HAP-1 (cell line): ENCODE data around the gene ZNF750.

Experiments used
- DNase-seq, 2 experiments: peaks; one replicate each; pipeline ENCODE4 v3.0.0-alpha.2; 2016 to 2020; ENCODE audit warnings: low spot score in 2 of 2
- H3K27me3 ChIP-seq: fragments of 250-450 bp; sonication (Bioruptor Pico); 2 replicates; pipeline ENCODE4 v1.5.1; 2020; ENCODE audit warnings: low read depth, mild to moderate bottlenecking, moderate library complexity
- H3K36me3 ChIP-seq: fragments of 250-450 bp; sonication (Bioruptor Pico); replicated peaks from 2 replicates; pipeline ENCODE4 v1.5.1; 2020; ENCODE audit warnings: mild to moderate bottlenecking
- H3K4me1 ChIP-seq: fragments of 250-450 bp; sonication (Bioruptor Pico); 2 replicates; pipeline ENCODE4 v1.5.1; 2020; ENCODE audit warnings: mild to moderate bottlenecking
- H3K4me3 ChIP-seq: fragments of 250-450 bp; sonication (Bioruptor Pico); 2 replicates; pipeline ENCODE4 v1.5.1; 2020; ENCODE audit warnings: mild to moderate bottlenecking, moderate library complexity
- H3K9me3 ChIP-seq: fragments of 250-450 bp; sonication (Bioruptor Pico); 2 replicates; pipeline ENCODE4 v1.5.1; 2020; ENCODE audit warnings: mild to moderate bottlenecking, moderate library complexity
- in situ Hi-C: fragments of 300-500 bp; cut with MboI; formaldehyde crosslinking; loops from 3 replicates; pipeline ENCODE4 v1.14.3; 2020; ENCODE audit warnings: low sequenced_read_pairs, inconsistent platforms, mixed read lengths

Gene ZNF750

GRCh38 chr17:82826956-82827355 is 12.9 kb downstream of the ZNF750 start:
- DNase-seq: no peak
- Histone ChIP-seq H3K4me1 (no peaks in the 10 kb centered on the region), H3K27me3 (no peaks in the 10 kb centered on the region), H3K9me3 (no peaks in the 10 kb centered on the region), H3K36me3 (peaks cover 74% of the 10 kb centered on the region), H3K4me3 (no peak overlapping the region)
- in situ Hi-C loops: no loop called here

DNA sequence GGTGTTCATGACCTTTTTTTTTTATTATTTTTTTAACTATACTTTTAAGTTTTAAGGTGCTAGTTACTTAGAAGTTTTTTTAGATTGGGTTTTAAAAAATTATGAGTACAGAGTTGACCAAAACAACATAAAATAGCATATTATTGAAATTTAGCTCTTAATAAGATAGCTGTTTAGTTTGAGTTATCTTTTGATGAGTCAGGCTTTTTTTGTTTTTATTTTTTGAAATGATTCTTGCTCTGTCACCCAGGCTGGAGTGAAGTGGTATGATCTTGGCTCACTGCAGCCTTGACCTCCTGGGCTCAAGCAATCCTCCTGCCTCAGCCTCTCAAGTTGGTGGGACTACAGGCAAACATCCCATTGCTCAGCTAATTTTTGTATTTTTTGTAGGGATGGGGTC is 13.6 kb downstream of the ZNF750 start:
- no peaks in the 10 kb centered on the region for H3K4me1 ChIP-seq
- in situ Hi-C loops: no loop called here
- no peak overlapping the region for H3K4me3 ChIP-seq
- H3K27me3 ChIP-seq: no peaks in the 10 kb centered on the region
- H3K36me3 ChIP-seq: peaks cover 72% of the 10 kb centered on the region
- no peaks in the 10 kb centered on the region for H3K9me3 ChIP-seq
- no peak for DNase-seq

DNA sequence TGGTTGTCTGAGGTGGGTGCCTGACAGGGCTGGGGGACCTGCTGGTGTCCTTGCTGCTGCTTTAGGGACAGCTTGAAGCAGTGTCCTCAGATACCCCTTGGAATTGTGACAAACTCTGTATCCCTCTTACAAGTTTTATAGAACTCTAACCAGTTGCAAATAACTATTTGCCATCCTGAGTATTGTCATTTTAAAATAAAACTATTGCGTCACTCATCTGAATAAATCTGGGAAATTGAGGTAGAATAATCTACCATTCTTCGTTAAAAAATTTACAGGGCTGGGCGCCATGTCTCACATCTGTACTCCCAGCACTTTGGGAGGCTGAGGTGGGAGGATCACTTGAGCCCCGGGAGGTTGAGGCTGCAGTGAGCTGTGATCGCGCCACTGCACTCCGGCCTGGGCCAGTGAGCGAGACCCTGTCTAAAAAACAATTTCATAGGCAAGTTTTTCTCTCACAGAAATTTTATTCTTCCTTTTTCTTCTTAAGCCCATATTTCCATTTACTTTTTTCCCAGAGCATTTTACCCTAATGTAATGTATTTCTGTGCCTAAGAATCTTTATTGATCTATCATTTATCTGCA is 14.2 kb downstream of the ZNF750 start:
- no peak for DNase-seq
- Histone ChIP-seq H3K27me3 (no peaks in the 10 kb centered on the region), H3K36me3 (peaks cover 71% of the 10 kb centered on the region), H3K4me3 (no peak overlapping the region), H3K9me3 (no peaks in the 10 kb centered on the region), H3K4me1 (no peaks in the 10 kb centered on the region)
- in situ Hi-C loops: no loop called here

DNA sequence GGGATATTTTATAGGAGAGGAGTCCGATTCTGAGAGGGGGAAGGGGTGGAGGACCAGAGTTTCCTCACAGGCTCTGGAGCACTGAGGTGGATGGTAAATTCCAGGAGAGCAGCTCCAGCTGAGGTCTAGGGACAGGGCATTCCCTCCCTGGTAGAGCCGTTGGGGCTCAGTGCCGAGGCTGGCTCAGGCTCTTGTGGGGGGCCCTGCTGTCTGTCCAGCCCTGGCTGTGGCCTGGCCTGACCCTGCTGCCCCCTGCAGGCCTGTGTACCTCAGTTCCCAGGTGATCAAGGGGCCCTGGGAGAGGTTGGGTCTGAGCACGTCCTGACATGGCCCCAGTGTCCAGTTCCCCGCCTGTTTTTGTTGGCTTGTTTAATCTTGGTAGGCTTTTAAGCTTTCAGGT is 16.8 kb downstream of the ZNF750 start:
- peak in 1 of 2 experiments; percentile 51 for DNase-seq
- in situ Hi-C loops: no loop called here
- no peak overlapping the region for H3K4me3 ChIP-seq
- peaks cover 82% of the 10 kb centered on the region for H3K36me3 ChIP-seq
- H3K4me1 ChIP-seq: 0 out of 2 replicates have a peak, but pooled peaks cover 2% of the 10 kb centered on the region
- no peaks in the 10 kb centered on the region for H3K27me3 ChIP-seq
- peaks cover 18% of the 10 kb centered on the region for H3K9me3 ChIP-seq

DNA sequence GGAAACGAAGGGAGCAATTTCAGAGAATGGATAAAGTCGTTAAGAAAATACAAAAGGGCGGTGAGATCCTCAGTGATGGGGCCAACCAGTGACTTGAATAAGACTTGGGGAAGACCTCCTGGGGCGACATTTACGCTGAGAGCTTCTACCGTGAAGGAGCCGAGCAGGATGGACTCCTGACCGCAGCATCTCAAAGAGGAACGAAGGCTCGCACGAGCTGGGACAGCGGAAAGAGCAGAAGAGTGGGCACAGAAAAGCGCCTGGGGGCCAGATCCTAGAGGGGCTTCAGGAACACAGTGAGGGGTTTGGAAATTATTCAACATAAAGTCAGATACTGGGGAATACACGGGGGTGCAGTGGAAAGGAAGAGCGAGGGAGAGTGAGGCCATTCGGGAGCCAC is 17.5 kb downstream of the ZNF750 start:
- Histone ChIP-seq H3K36me3 (peaks cover 83% of the 10 kb centered on the region), H3K4me3 (no peak overlapping the region), H3K27me3 (no peaks in the 10 kb centered on the region), H3K4me1 (0 out of 2 replicates have a peak, but pooled peaks cover 2% of the 10 kb centered on the region), H3K9me3 (peaks cover 21% of the 10 kb centered on the region)
- in situ Hi-C loops: no loop called here
- DNase-seq: no peak

- DNase-seq: no peak
- no peaks in the 10 kb centered on the region for H3K27me3 ChIP-seq
- H3K9me3 ChIP-seq: peaks cover 21% of the 10 kb centered on the region
- H3K36me3 ChIP-seq: peaks cover 83% of the 10 kb centered on the region
- in situ Hi-C loops: no loop called here
- 0 out of 2 replicates have a peak, but pooled peaks cover 2% of the 10 kb centered on the region for H3K4me1 ChIP-seq
- no peak overlapping the region for H3K4me3 ChIP-seq
Observed at GRCh38 chr17:82821554-82821953, 18.3 kb downstream of the ZNF750 start.

- no peak overlapping the region for H3K4me3 ChIP-seq
- peaks cover 83% of the 10 kb centered on the region for H3K36me3 ChIP-seq
- peaks cover 21% of the 10 kb centered on the region for H3K9me3 ChIP-seq
- H3K4me1 ChIP-seq: 0 out of 2 replicates have a peak, but pooled peaks cover 2% of the 10 kb centered on the region
- in situ Hi-C loops: no loop called here
- DNase-seq: no peak
- no peaks in the 10 kb centered on the region for H3K27me3 ChIP-seq
Observed at GRCh38 chr17:82820278-82821251, 19.3 kb downstream of the ZNF750 start.

DNA sequence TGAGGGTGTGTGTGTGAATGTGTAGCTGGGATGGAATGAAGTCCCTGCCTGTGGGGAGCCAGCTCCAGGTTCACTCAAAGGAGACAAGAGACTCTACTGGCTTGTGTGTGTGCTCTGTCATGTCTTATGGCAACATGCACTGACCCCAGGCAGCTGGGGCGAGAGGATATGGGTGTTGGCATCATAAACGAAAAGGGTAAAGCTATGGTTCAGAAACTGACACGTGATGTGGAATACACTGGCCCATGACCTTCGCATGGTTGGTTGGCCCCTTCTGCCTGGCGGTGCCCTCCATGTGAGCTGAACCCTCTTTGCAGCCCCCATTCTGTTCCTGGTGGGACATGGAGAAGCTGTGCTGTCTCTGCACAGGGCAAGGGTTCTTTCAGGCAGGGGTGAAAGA is 21.9 kb downstream of the ZNF750 start:
- DNase-seq: no peak
- no peaks in the 10 kb centered on the region for H3K27me3 ChIP-seq
- in situ Hi-C loops: no loop called here
- no peak overlapping the region for H3K4me3 ChIP-seq
- peaks cover 21% of the 10 kb centered on the region for H3K9me3 ChIP-seq
- H3K4me1 ChIP-seq: 0 out of 2 replicates have a peak, but pooled peaks cover 2% of the 10 kb centered on the region
- peaks cover 92% of the 10 kb centered on the region for H3K36me3 ChIP-seq

GRCh38 chr17:82816358-82816757 is 23.5 kb downstream of the ZNF750 start:
- Histone ChIP-seq H3K4me1 (0 out of 2 replicates have a peak, but pooled peaks cover 2% of the 10 kb centered on the region), H3K36me3 (peaks cover 97% of the 10 kb centered on the region), H3K4me3 (no peak overlapping the region), H3K27me3 (no peaks in the 10 kb centered on the region), H3K9me3 (peaks cover 21% of the 10 kb centered on the region)
- DNase-seq: no peak
- in situ Hi-C loops: no loop called here

DNA sequence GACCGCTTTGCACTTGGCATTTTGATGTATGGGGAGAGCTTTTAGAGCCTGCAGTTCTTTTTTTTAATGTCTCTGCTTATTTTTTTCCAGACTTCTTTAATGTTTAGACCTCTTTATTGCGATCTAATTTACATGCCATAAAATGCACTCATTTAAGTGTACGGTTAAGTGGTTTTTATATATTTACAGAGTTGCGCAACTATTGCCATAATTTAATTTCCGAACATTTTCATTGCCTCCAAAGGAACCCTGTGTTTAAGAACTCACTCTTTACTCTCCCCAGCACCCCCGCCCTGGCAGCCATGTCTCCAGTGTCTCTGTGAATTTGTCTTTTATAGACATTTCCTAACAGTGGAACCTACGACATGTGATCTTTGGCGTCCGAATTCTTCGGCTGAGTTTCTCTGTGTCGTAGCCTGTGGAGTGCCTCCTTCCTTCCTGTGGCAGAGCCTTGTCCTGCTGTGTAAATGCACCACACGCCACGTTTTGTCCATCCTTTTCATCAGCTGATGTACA is 24.0 kb downstream of the ZNF750 start:
- peaks cover 21% of the 10 kb centered on the region for H3K9me3 ChIP-seq
- DNase-seq: no peak
- peaks cover 97% of the 10 kb centered on the region for H3K36me3 ChIP-seq
- in situ Hi-C loops: no loop called here
- no peak overlapping the region for H3K4me3 ChIP-seq
- no peaks in the 10 kb centered on the region for H3K27me3 ChIP-seq
- H3K4me1 ChIP-seq: 0 out of 2 replicates have a peak, but pooled peaks cover 2% of the 10 kb centered on the region

DNA sequence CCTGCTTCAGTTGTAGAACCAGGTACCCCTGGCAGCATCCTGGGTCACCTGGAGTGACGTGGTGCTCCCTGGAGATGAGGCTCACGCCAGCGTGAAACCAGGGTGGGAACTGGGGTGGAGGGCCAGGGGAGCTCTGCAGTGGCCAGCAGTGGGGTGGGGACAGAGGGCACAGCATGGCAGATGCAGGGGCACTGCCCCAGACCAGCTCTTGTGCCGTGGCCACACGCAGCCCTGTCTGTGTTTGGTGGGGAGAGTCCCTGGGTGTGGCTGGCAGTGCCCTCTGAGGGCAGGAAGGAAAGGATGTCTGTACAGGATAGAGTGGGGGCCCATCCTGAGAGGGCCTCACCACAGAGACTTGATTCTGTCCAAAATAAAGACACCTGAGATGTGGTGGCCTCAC is 24.5 kb downstream of the ZNF750 start:
- H3K9me3 ChIP-seq: peaks cover 21% of the 10 kb centered on the region
- H3K4me3 ChIP-seq: no peak overlapping the region
- peaks cover 100% of the 10 kb centered on the region for H3K36me3 ChIP-seq
- in situ Hi-C loops: no loop called here
- H3K27me3 ChIP-seq: no peaks in the 10 kb centered on the region
- H3K4me1 ChIP-seq: 0 out of 2 replicates have a peak, but pooled peaks cover 2% of the 10 kb centered on the region
- no peak for DNase-seq

DNA sequence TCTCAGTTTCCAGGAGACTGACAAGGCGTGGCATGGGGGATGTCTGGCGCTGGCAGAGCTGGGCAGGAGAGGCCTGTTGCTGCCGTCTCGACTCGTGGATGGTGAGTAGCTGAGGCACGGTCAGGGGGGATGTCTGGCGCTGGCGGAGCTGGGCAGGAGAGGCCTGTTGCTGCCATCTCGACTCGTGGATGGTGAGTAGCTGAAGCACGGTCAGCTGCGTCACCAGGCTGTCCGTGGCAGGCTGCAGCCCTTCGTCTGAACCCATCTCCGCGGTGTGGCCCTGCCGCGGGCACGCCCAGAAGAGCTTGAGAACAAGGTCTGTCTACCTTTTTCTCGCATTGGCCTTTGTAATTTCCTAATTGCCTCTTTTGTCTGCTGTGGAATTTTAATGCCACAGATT is 25.0 kb downstream of the ZNF750 start:
- no peak for DNase-seq
- in situ Hi-C loops: no loop called here
- peaks cover 100% of the 10 kb centered on the region for H3K36me3 ChIP-seq
- H3K4me1 ChIP-seq: no peaks in the 10 kb centered on the region
- H3K27me3 ChIP-seq: no peaks in the 10 kb centered on the region
- no peak overlapping the region for H3K4me3 ChIP-seq
- H3K9me3 ChIP-seq: peaks cover 18% of the 10 kb centered on the region

DNA sequence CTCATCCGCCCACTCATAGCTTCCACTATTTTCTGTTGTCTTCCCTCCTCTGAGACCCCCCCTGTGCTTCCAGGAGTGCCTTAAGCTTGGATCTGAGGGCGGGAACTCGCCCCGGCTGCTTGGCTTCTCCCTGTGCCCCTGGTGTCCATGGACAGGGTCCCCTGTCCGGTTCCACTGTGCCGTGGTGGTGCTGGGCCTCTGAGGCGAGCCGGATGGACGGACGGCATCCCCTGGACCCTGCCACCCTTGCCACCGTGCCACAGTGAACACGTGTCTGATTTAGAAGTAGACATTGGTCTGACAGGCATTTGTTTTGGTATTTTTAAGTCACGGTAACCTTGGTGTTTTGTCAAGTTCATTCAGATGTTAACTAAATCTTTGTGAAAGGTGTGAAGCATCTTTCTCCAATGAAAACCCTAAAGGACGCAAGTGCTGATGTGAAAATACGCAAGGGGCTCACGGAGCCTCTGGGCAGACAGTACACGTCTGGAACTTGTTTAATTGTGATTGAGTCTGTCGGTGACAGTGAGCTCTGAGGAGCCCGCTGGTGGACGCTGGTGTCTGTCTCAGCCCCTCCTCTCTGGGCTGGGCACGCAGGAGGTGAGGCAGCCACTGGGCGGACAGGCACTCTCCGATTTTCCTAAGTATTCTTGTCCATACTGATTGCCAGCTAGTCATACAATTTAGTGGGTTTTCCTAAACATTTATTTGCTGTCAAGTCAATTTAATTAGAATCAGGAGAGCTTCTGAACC is 26.3 kb downstream of the ZNF750 start:
- 0 out of 2 replicates have a peak, but pooled peaks cover 8% of the 10 kb centered on the region for H3K9me3 ChIP-seq
- in situ Hi-C loops: no loop called here
- no peak for DNase-seq
- no peaks in the 10 kb centered on the region for H3K27me3 ChIP-seq
- peaks cover 97% of the 10 kb centered on the region for H3K36me3 ChIP-seq
- no peak overlapping the region for H3K4me3 ChIP-seq
- H3K4me1 ChIP-seq: no peaks in the 10 kb centered on the region
